IMR-90 (cell line): ENCODE measurements around the gene ZNF415. TPM values are rescaled to one million over a fixed set of nuclear protein-coding genes. Genes with fewer than 3 reads are reported as not detected.

ENCODE experiments used
- ATAC-seq: fragments of 200-7000 bp; cut with Tn5 transposase; 2 replicates; pipeline ENCODE4 v1.9.1; 2020; ENCODE audit warnings: low read depth, mild to moderate bottlenecking, moderate library complexity
- BruUV-seq: library from RNA; stranded (reverse); fragments of 400-500 nt; replicated peaks from 2 replicates; lab custom pipeline; 2021; lab: Mats Ljungman, UMichigan
- CTCF ChIA-PET: fragments of 300-600 bp; formaldehyde crosslinking; extraction: SDS; loops from one replicate; lab custom pipeline; 2021; ENCODE audit warnings: antibody characterized with exemption; lab: Yijun Ruan, JAX
- POLR2A ChIA-PET: fragments of 300-600 bp; sonication (Branson Sonifier 250); formaldehyde crosslinking; loops from one replicate; lab custom pipeline; 2022; ENCODE audit warnings: antibody characterized with exemption; ENCODE audit not compliant: unreplicated experiment; lab: Charles Lee
- DNase-seq: peaks from one replicate; pipeline ENCODE4 v3.0.0; 2013
- H2AFZ ChIP-seq: replicated peaks from 2 replicates; pipeline ENCODE3; 2013; ENCODE audit warnings: low read length, mild to moderate bottlenecking; ENCODE audit not compliant: poor library complexity
- H2AK5ac ChIP-seq: 2 replicates; pipeline ENCODE4 v1.6.1; 2013; ENCODE audit warnings: low read depth, low read length, inconsistent platforms
- H2AK9ac ChIP-seq: replicated peaks from 2 replicates; pipeline ENCODE3; 2013; ENCODE audit warnings: mild to moderate bottlenecking, low read depth, low read length, moderate library complexity; ENCODE audit not compliant: poor library complexity
- H2BK120ac ChIP-seq: 2 replicates; pipeline ENCODE4 v1.6.1; 2013; ENCODE audit warnings: low read depth, low read length, inconsistent platforms
- H2BK15ac ChIP-seq: 3 replicates; pipeline ENCODE4 v1.6.1; 2013; ENCODE audit warnings: low read depth, low read length, inconsistent platforms
- H2BK20ac ChIP-seq: 2 replicates; pipeline ENCODE4 v1.6.1; 2013; ENCODE audit warnings: low read depth, mild to moderate bottlenecking, inconsistent platforms, low read length, moderate library complexity
- H2BK5ac ChIP-seq: 2 replicates; pipeline ENCODE4 v1.6.1; 2013; ENCODE audit warnings: mild to moderate bottlenecking, low read depth, low read length, inconsistent platforms; ENCODE audit not compliant: poor library complexity, severe bottlenecking
- H3K14ac ChIP-seq: replicated peaks from 2 replicates; pipeline ENCODE4 v1.6.1; 2013; ENCODE audit warnings: low read depth, low read length, inconsistent platforms
- H3K18ac ChIP-seq: 2 replicates; pipeline ENCODE4 v1.6.1; 2013; ENCODE audit warnings: low read depth, low read length, control low read depth
- H3K23ac ChIP-seq: 2 replicates; pipeline ENCODE4 v1.6.1; 2013; ENCODE audit warnings: low read depth, low read length, inconsistent platforms
- H3K27ac ChIP-seq: 2 replicates; pipeline ENCODE4 v1.5.1; 2013; ENCODE audit warnings: mild to moderate bottlenecking, control low read depth, low read length; ENCODE audit not compliant: insufficient read depth
- H3K27me3 ChIP-seq: 2 replicates; pipeline ENCODE4 v1.6.1; 2013; ENCODE audit warnings: low read length; ENCODE audit not compliant: control insufficient read depth, insufficient read depth
- H3K36me3 ChIP-seq: 2 replicates; pipeline ENCODE4 v1.6.1; 2013; ENCODE audit warnings: low read length, mixed read lengths; ENCODE audit not compliant: control insufficient read depth, insufficient read depth
- H3K4ac ChIP-seq: 2 replicates; pipeline ENCODE4 v1.6.1; 2013; ENCODE audit warnings: low read depth, low read length, inconsistent platforms
- H3K4me1 ChIP-seq: 2 replicates; pipeline ENCODE4 v1.6.1; 2013; ENCODE audit warnings: low read length, mixed read lengths; ENCODE audit not compliant: control insufficient read depth, insufficient read depth
- H3K4me2 ChIP-seq: 2 replicates; pipeline ENCODE4 v1.6.1; 2013; ENCODE audit warnings: low read depth, mild to moderate bottlenecking, control low read depth, low read length, moderate library complexity
- H3K4me3 ChIP-seq: 2 replicates; pipeline ENCODE4 v1.5.1; 2013; ENCODE audit warnings: low read depth, mild to moderate bottlenecking, control low read depth, low read length, moderate library complexity; ENCODE audit not compliant: insufficient read depth
- H3K56ac ChIP-seq: 2 replicates; pipeline ENCODE4 v1.6.1; 2013; ENCODE audit warnings: low read length, inconsistent platforms; ENCODE audit not compliant: insufficient read depth; ENCODE audit errors: extremely low read depth
- H3K79me1 ChIP-seq, 2 experiments: 2 replicates each; pipeline ENCODE4 v1.6.1; 2013; ENCODE audit warnings: low read length in 2 of 2, inconsistent platforms in 1 of 2, low read depth in 1 of 2
- H3K9ac ChIP-seq: 2 replicates; pipeline ENCODE4 v1.6.1; 2013; ENCODE audit warnings: low read depth, low read length, control low read depth
- H3K9me1 ChIP-seq: 2 replicates; pipeline ENCODE4 v1.6.1; 2013; ENCODE audit warnings: low read length, inconsistent platforms; ENCODE audit not compliant: insufficient read depth
- H3K9me3 ChIP-seq: 2 replicates; pipeline ENCODE4 v1.6.1; 2013; ENCODE audit warnings: low read length; ENCODE audit not compliant: control insufficient read depth, insufficient read depth
- H4K20me1 ChIP-seq: 2 replicates; pipeline ENCODE4 v1.6.1; 2013; ENCODE audit warnings: low read length, inconsistent platforms; ENCODE audit not compliant: insufficient read depth
- H4K5ac ChIP-seq: 2 replicates; pipeline ENCODE4 v1.6.1; 2013; ENCODE audit warnings: mild to moderate bottlenecking, low read depth, low read length, control low read depth
- H4K8ac ChIP-seq, 2 experiments: 2 replicates each; pipeline ENCODE4 v1.6.1; 2013; ENCODE audit warnings: low read depth in 2 of 2, low read length in 2 of 2, control low read depth in 1 of 2, inconsistent platforms in 1 of 2
- H4K91ac ChIP-seq: 2 replicates; pipeline ENCODE4 v1.6.1; 2013; ENCODE audit warnings: low read depth, low read length, inconsistent platforms; ENCODE audit not compliant: insufficient read depth
- BHLHE40 ChIP-seq: fragments of 150-350 bp; IDR thresholded peaks from 2 replicates; pipeline ENCODE4 v1.6.1; 2016; ENCODE audit warnings: mild to moderate bottlenecking, low read depth, low read length
- CEBPB ChIP-seq: IDR thresholded peaks from 2 replicates; pipeline ENCODE4 v1.6.1; 2012; ENCODE audit warnings: low read depth, low read length, improper control_type of control experiment
- CHD1 ChIP-seq: IDR thresholded peaks from 2 replicates; pipeline ENCODE4 v1.6.1; 2012; ENCODE audit warnings: low read depth, low read length, improper control_type of control experiment
- MAFK ChIP-seq: IDR thresholded peaks from 2 replicates; pipeline ENCODE4 v1.6.1; 2012; ENCODE audit warnings: low read depth, low read length, improper control_type of control experiment
- MXI1 ChIP-seq: IDR thresholded peaks from 2 replicates; pipeline ENCODE4 v1.6.1; 2012; ENCODE audit warnings: low read depth, mild to moderate bottlenecking, low read length, moderate library complexity, borderline replicate concordance
- NFE2L2 ChIP-seq: fragments of 150-350 bp; IDR thresholded peaks from 2 replicates; pipeline ENCODE4 v1.6.1; 2016; ENCODE audit warnings: low read depth, mild to moderate bottlenecking, low read length
- POLR2A ChIP-seq: IDR thresholded peaks from 2 replicates; pipeline ENCODE4 v1.6.1; 2012; ENCODE audit warnings: mild to moderate bottlenecking, low read depth, low read length
- RAD21 ChIP-seq: IDR thresholded peaks from 2 replicates; pipeline ENCODE4 v1.6.1; 2012; ENCODE audit warnings: low read length, improper control_type of control experiment
- RCOR1 ChIP-seq: IDR thresholded peaks from 2 replicates; pipeline ENCODE4 v1.6.1; 2012; ENCODE audit warnings: mild to moderate bottlenecking, low read length, improper control_type of control experiment; ENCODE audit not compliant: insufficient replicate concordance
- SMC3 ChIP-seq: fragments of 150-350 bp; IDR thresholded peaks from 2 replicates; pipeline ENCODE4 v1.6.1; 2016; ENCODE audit warnings: low read depth, mild to moderate bottlenecking, antibody characterized with exemption, low read length, moderate library complexity
- WGBS, 2 experiments: methylation state at CpG; one replicate each; pipeline versions ENCODE4 v1.1.5 to v1.1.7; 2013; ENCODE audit warnings: missing lambda C conversion rate in 2 of 2; ENCODE audit not compliant: insufficient read length in 1 of 2; ENCODE audit errors: extremely low coverage in 2 of 2; 5-methylcytosine and 5-hydroxymethylcytosine counted together
- dilution Hi-C: fragments of 300-500 bp; cut with HindIII; formaldehyde crosslinking; loops from one replicate; pipeline ENCODE4 v1.14.3; 2018; ENCODE audit warnings: low sequenced_read_pairs; ENCODE audit not compliant: unreplicated experiment
- in situ Hi-C: fragments of 300-500 bp; cut with MboI; formaldehyde crosslinking; loops from 3 replicates; pipeline ENCODE4 v1.14.3; 2019; ENCODE audit warnings: low sequenced_read_pairs, inconsistent platforms, mixed read lengths
- intact Hi-C: fragments of 100-400 bp; cut with micrococcal nuclease; formaldehyde crosslinking; loops from 2 replicates; pipeline ENCODE4 v1.10.0; 2022
- polyA plus RNA-seq, 3 experiments: library from polyadenylated mRNA; depleted of rRNA; stranded (reverse); fragments of >200 nt; gene quantifications; 2 replicates each; pipeline ENCODE4 v1.2.3, GENCODE V29; 2012; ENCODE audit warnings: low replicate concordance in 1 of 3
- total RNA-seq: library from RNA; depleted of rRNA; stranded (reverse); fragments of >200 nt; gene quantifications from 2 replicates; pipeline ENCODE4 v1.2.3, GENCODE V29; 2012
- TF ChIP-seq, protein P1 (sequence below): conservative IDR thresholded peaks from 2 replicates; pipeline ENCODE4 v1.5.1; 2012; ENCODE audit warnings: mild to moderate bottlenecking, low read depth, low read length, improper control_type of control experiment
- TF ChIP-seq, protein P2 (sequence below): fragments of 150-350 bp; IDR thresholded peaks from 2 replicates; pipeline ENCODE4 v1.6.1; 2016; ENCODE audit warnings: low read depth, mild to moderate bottlenecking, low read length, moderate library complexity, borderline replicate concordance
- TF ChIP-seq, protein P3 (sequence below): fragments of 150-350 bp; IDR thresholded peaks from 2 replicates; pipeline ENCODE4 v1.6.1; 2017; ENCODE audit warnings: mild to moderate bottlenecking, antibody characterized with exemption, low read length, low read depth

The ZNF415 gene
- total and polyA plus RNA-seq, 2 of the 4 experiments (the other 2 are of a cell fraction): 4.2 to 7.7 TPM

DNA sequence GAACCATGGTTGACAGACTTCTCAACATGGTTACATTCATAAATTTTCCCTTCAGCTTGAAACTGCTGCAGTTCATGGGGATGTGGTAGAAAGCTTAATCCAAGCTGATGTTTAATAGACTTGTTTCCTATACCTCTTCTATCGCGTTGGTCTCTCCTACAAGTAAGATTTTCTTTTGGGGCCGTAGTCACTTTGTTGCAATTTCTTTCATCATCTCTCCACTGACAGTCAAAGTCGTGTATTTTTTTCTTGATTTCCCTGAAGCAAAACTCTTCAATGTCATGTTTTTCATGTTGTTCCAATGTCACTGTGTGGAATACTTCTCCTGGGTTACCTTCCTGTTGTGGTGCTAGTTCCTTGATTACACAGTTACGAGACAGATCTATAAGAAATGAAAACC lies 23.2 kb downstream of the ZNF415 start:
- H2AK9ac ChIP-seq: no peak overlapping the region
- H3K56ac ChIP-seq: no peak overlapping the region
- H4K5ac ChIP-seq: no peak overlapping the region
- H3K9ac ChIP-seq: no peak overlapping the region
- H2AFZ ChIP-seq: no peak overlapping the region
- dilution Hi-C loops: no loop called here
- intact Hi-C loops: no loop called here
- H2BK120ac ChIP-seq: no peak overlapping the region
- ChIA-PET POLR2A (no interaction called here), CTCF (no interaction called here)
- no TSS peak for BruUV-seq
- no peak for TF ChIP-seq CHD1
- TF ChIP-seq RCOR1: no peak
- no peak for TF ChIP-seq NFE2L2
- TF ChIP-seq, protein P1, sequence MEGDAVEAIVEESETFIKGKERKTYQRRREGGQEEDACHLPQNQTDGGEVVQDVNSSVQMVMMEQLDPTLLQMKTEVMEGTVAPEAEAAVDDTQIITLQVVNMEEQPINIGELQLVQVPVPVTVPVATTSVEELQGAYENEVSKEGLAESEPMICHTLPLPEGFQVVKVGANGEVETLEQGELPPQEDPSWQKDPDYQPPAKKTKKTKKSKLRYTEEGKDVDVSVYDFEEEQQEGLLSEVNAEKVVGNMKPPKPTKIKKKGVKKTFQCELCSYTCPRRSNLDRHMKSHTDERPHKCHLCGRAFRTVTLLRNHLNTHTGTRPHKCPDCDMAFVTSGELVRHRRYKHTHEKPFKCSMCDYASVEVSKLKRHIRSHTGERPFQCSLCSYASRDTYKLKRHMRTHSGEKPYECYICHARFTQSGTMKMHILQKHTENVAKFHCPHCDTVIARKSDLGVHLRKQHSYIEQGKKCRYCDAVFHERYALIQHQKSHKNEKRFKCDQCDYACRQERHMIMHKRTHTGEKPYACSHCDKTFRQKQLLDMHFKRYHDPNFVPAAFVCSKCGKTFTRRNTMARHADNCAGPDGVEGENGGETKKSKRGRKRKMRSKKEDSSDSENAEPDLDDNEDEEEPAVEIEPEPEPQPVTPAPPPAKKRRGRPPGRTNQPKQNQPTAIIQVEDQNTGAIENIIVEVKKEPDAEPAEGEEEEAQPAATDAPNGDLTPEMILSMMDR: no peak
- TF ChIP-seq MXI1: no peak
- TF ChIP-seq, protein P2, sequence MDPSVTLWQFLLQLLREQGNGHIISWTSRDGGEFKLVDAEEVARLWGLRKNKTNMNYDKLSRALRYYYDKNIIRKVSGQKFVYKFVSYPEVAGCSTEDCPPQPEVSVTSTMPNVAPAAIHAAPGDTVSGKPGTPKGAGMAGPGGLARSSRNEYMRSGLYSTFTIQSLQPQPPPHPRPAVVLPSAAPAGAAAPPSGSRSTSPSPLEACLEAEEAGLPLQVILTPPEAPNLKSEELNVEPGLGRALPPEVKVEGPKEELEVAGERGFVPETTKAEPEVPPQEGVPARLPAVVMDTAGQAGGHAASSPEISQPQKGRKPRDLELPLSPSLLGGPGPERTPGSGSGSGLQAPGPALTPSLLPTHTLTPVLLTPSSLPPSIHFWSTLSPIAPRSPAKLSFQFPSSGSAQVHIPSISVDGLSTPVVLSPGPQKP: no peak
- TF ChIP-seq MAFK: no peak
- TF ChIP-seq BHLHE40: no peak
- TF ChIP-seq, protein P3, sequence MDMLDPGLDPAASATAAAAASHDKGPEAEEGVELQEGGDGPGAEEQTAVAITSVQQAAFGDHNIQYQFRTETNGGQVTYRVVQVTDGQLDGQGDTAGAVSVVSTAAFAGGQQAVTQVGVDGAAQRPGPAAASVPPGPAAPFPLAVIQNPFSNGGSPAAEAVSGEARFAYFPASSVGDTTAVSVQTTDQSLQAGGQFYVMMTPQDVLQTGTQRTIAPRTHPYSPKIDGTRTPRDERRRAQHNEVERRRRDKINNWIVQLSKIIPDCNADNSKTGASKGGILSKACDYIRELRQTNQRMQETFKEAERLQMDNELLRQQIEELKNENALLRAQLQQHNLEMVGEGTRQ: no peak
- TF ChIP-seq RAD21: no peak
- no peak for TF ChIP-seq POLR2A
- TF ChIP-seq SMC3: no peak
- TF ChIP-seq CEBPB: no peak
- H3K27ac ChIP-seq: no peak overlapping the region
- H2BK5ac ChIP-seq: no peak overlapping the region
- H3K9me1 ChIP-seq: no peaks in the 10 kb centered on the region
- ATAC-seq (no peak), DNase-seq (no peak)
- H3K27me3 ChIP-seq: no peaks in the 10 kb centered on the region
- 0 out of 2 replicates have a peak, but pooled peaks cover 2% of the 10 kb centered on the region for H3K4me1 ChIP-seq
- H2BK20ac ChIP-seq: no peak overlapping the region
- H3K36me3 ChIP-seq: peaks cover 17% of the 10 kb centered on the region
- no peaks in the 10 kb centered on the region for H4K20me1 ChIP-seq
- no peak overlapping the region for H2AK5ac ChIP-seq
- H3K14ac ChIP-seq: no peak overlapping the region
- no peak overlapping the region for H3K4ac ChIP-seq
- H3K79me1 ChIP-seq: peaks cover 0 to 3% of the 10 kb centered on the region in 2 experiments; a peak in 1 of 4 replicates
- WGBS, 2 experiments: no CpG with 5 or more reads among the region's 5 CpGs
- in situ Hi-C loops: no loop called here
- H3K4me3 ChIP-seq: no peak overlapping the region
- H3K4me2 ChIP-seq: no peak overlapping the region
- H3K9me3 ChIP-seq: peaks cover 8% of the 10 kb centered on the region
- no peak overlapping the region for H3K23ac ChIP-seq
- H4K8ac ChIP-seq: no peak overlapping the region
- no peak overlapping the region for H4K91ac ChIP-seq
- H2BK15ac ChIP-seq: no peak overlapping the region
- H3K18ac ChIP-seq: no peak overlapping the region
